Loucy (cell line): ENCODE results near the gene SRPRB.

ENCODE experiments used
- H2AFZ ChIP-seq: fragments of 200-600 bp; sonication (generic); 2 replicates; pipeline ENCODE4 v1.6.0; 2016; ENCODE audit warnings: antibody characterized with exemption, mild to moderate bottlenecking, low read length, moderate library complexity
- H3F3A ChIP-seq: fragments of 200-600 bp; 2 replicates; pipeline ENCODE4 v1.6.0; 2016; ENCODE audit warnings: antibody characterized with exemption, low read depth, mild to moderate bottlenecking
- H3K27me3 ChIP-seq: fragments of 200-600 bp; sonication (generic); 2 replicates; pipeline ENCODE4 v1.6.1; 2014; ENCODE audit warnings: low read length, mild to moderate bottlenecking; ENCODE audit not compliant: insufficient read depth, poor library complexity, severe bottlenecking
- H3K36me3 ChIP-seq: fragments of 200-600 bp; sonication (generic); 2 replicates; pipeline ENCODE4 v1.6.1; 2016; ENCODE audit warnings: low read length; ENCODE audit not compliant: insufficient read depth
- H3K4me1 ChIP-seq: fragments of 200-600 bp; sonication (generic); 2 replicates; pipeline ENCODE4 v1.5.1; 2014; ENCODE audit warnings: low read length, mild to moderate bottlenecking; ENCODE audit not compliant: insufficient read depth, poor library complexity, severe bottlenecking
- H3K4me2 ChIP-seq: fragments of 200-600 bp; sonication (generic); 2 replicates; pipeline ENCODE4 v1.6.0; 2014; ENCODE audit warnings: antibody characterized with exemption, low read length, low read depth, mild to moderate bottlenecking; ENCODE audit not compliant: poor library complexity, severe bottlenecking
- H3K4me3 ChIP-seq: fragments of 200-600 bp; sonication (generic); 2 replicates; pipeline ENCODE4 v1.5.1; 2014; ENCODE audit warnings: low read length, mild to moderate bottlenecking, mixed read lengths; ENCODE audit not compliant: poor library complexity, severe bottlenecking
- H3K79me2 ChIP-seq: fragments of 200-600 bp; sonication (generic); 2 replicates; pipeline ENCODE4 v1.6.1; 2014; ENCODE audit warnings: low read length; ENCODE audit not compliant: insufficient read depth
- H3K9ac ChIP-seq: fragments of 200-600 bp; sonication (generic); 2 replicates; pipeline ENCODE4 v1.6.0; 2014; ENCODE audit warnings: mild to moderate bottlenecking, low read depth, low read length, moderate library complexity; ENCODE audit not compliant: poor library complexity, severe bottlenecking
- H3K9me2 ChIP-seq: fragments of 200-600 bp; sonication (generic); replicated peaks from 2 replicates; pipeline ENCODE4 v1.6.1; 2016; ENCODE audit warnings: low read depth, low read length, mixed read lengths
- H3K9me3 ChIP-seq: fragments of 200-600 bp; sonication (generic); 2 replicates; pipeline ENCODE4 v1.6.1; 2014; ENCODE audit warnings: mild to moderate bottlenecking, antibody characterized with exemption, low read length, low read depth; ENCODE audit not compliant: insufficient read depth
- H4K20me1 ChIP-seq: fragments of 200-600 bp; sonication (generic); 2 replicates; pipeline ENCODE4 v1.6.0; 2014; ENCODE audit warnings: antibody characterized with exemption, low read length, mild to moderate bottlenecking; ENCODE audit not compliant: insufficient read depth, poor library complexity, severe bottlenecking
- EZH2phosphoT487 ChIP-seq: fragments of 200-600 bp; IDR thresholded peaks from 2 replicates; pipeline ENCODE4 v1.6.1; 2018; ENCODE audit warnings: antibody characterized with exemption, mild to moderate bottlenecking, moderate library complexity, borderline replicate concordance
- TF ChIP-seq, protein P1 (sequence below): fragments of 200-600 bp; sonication (generic); conservative IDR thresholded peaks from 2 replicates; pipeline ENCODE4 v1.5.1; 2014; ENCODE audit warnings: mild to moderate bottlenecking, antibody characterized with exemption, low read length

SRPRB gene

DNA sequence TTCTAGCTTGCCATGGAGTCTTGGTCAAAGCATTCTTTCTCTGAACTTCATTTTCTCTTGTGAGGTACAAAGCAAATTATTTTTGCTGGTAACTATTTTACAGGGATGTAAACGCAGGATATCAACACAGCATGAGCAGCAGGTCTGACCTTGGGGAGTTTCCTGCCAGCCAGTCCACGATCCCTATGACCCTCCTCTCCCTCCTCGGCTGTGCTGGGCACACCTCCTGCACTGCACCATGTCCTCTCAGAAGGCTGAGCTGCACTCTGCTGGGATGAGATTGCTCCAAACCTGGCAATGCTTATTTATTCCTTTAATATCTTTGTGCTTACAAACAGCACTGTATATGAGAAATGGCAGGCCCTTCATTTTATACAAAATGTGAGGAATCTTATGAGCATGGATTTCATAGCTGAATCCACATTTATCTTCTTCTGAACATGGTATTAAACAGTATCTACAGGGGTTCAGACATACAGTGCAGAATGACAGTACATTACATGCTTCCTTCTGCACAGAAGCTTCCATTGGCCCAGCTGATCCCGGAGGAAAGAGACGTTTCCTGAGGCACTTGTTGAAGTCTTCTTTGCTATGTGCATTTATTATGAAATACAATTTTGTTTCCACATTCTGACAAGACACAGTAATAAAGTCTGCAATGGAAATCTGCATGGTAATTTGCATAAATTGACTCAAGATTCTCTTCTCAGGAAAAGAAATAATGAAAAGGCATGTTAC, 48.8 kb downstream of the SRPRB start:
- Histone ChIP-seq H4K20me1 (no peaks in the 10 kb centered on the region), H3K4me2 (no peak overlapping the region), H2AFZ (no peak overlapping the region), H3K4me3 (no peak overlapping the region), H3K36me3 (no peaks in the 10 kb centered on the region), H3K9ac (no peak overlapping the region), H3K4me1 (peaks cover 3% of the 10 kb centered on the region), H3K9me3 (no peaks in the 10 kb centered on the region), H3K79me2 (no peaks in the 10 kb centered on the region), H3K27me3 (no peaks in the 10 kb centered on the region), H3F3A (no peaks in the 10 kb centered on the region), H3K9me2 (no peaks in the 10 kb centered on the region)
- TF ChIP-seq, protein P1, sequence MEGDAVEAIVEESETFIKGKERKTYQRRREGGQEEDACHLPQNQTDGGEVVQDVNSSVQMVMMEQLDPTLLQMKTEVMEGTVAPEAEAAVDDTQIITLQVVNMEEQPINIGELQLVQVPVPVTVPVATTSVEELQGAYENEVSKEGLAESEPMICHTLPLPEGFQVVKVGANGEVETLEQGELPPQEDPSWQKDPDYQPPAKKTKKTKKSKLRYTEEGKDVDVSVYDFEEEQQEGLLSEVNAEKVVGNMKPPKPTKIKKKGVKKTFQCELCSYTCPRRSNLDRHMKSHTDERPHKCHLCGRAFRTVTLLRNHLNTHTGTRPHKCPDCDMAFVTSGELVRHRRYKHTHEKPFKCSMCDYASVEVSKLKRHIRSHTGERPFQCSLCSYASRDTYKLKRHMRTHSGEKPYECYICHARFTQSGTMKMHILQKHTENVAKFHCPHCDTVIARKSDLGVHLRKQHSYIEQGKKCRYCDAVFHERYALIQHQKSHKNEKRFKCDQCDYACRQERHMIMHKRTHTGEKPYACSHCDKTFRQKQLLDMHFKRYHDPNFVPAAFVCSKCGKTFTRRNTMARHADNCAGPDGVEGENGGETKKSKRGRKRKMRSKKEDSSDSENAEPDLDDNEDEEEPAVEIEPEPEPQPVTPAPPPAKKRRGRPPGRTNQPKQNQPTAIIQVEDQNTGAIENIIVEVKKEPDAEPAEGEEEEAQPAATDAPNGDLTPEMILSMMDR = no peak
- no peak for TF ChIP-seq EZH2phosphoT487

- TF ChIP-seq, protein P1 = no peak
- TF ChIP-seq EZH2phosphoT487 = no peak
- H3K79me2 ChIP-seq = no peaks in the 10 kb centered on the region
- no peak overlapping the region for H3K4me2 ChIP-seq
- H2AFZ ChIP-seq = no peak overlapping the region
- no peaks in the 10 kb centered on the region for H3F3A ChIP-seq
- H3K9ac ChIP-seq = no peak overlapping the region
- no peak overlapping the region for H3K4me3 ChIP-seq
- no peaks in the 10 kb centered on the region for H3K9me2 ChIP-seq
- no peaks in the 10 kb centered on the region for H3K9me3 ChIP-seq
- H3K4me1 ChIP-seq = peaks cover 3% of the 10 kb centered on the region
- no peaks in the 10 kb centered on the region for H4K20me1 ChIP-seq
- no peaks in the 10 kb centered on the region for H3K27me3 ChIP-seq
- H3K36me3 ChIP-seq = no peaks in the 10 kb centered on the region
These were observed 49.4 kb downstream of the SRPRB start for GRCh38 chr3:133855002-133855370.

DNA sequence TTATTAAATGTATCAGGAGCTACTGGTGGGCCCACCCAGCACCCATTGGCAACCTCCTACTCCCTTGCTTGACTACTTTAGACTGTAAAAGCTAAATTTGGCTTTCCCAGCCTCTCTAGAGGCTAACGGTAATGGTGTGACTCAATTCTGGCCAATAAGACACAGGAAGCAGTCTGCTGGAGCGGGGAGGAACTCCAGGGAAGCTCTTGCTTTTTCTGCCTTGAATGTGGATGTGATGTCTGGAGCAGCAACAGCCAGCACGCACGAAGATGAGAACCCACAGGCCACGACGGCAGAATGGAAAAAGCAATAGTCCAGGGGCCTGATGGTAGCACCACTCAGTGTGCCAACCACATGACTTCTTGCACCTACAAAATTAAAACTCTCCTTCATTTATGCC, 50.2 kb downstream of the SRPRB start:
- no peaks in the 10 kb centered on the region for H3K27me3 ChIP-seq
- no peak overlapping the region for H2AFZ ChIP-seq
- no peak overlapping the region for H3K4me3 ChIP-seq
- H3K9ac ChIP-seq = no peak overlapping the region
- no peaks in the 10 kb centered on the region for H4K20me1 ChIP-seq
- no peaks in the 10 kb centered on the region for H3K79me2 ChIP-seq
- H3K4me1 ChIP-seq = peaks cover 3% of the 10 kb centered on the region
- no peaks in the 10 kb centered on the region for H3K9me2 ChIP-seq
- no peaks in the 10 kb centered on the region for H3K36me3 ChIP-seq
- TF ChIP-seq, protein P1 = no peak
- TF ChIP-seq EZH2phosphoT487 = no peak
- H3F3A ChIP-seq = no peaks in the 10 kb centered on the region
- H3K4me2 ChIP-seq = no peak overlapping the region
- no peaks in the 10 kb centered on the region for H3K9me3 ChIP-seq
